ENCODE data around the gene LURAP1L. TPM values are rescaled to one million over a fixed set of nuclear protein-coding genes. Genes with fewer than 3 reads are reported as not detected.

Gene LURAP1L
- total and polyA plus RNA-seq, 2 donors = 1.4 to 6.8 TPM

DNA sequence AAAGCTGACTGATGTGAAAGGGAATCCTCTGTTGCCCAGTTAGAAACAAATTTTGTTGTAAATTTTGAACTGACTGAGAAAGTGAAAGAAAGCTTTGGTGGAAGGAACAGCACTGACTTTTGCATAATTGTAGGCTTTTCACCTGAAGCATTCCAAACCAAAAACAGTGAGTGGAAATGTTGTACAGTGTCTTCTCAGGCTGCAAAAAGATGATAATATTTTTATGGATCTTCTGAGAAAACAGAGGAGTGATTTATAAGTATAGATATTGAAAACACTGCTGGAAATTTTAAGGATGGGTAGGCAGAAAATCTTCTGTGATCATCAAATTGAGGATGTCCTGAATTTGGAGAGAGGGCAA lies 40.0 kb downstream of the LURAP1L start:
- DNase-seq (ENCODE audit: low read depth in 6 of 9, low spot score in 9 of 9) = no peak
- Histone ChIP-seq H3K36me3 (ENCODE audit: control insufficient read depth in 2 of 2, insufficient read depth in 2 of 2, low read length in 1 of 2) (no peaks in the 10 kb centered on the region), H3K4me1 (ENCODE audit: control insufficient read depth in 2 of 2, insufficient read depth in 2 of 2, low read length in 2 of 2) (no peaks in the 10 kb centered on the region)

DNA sequence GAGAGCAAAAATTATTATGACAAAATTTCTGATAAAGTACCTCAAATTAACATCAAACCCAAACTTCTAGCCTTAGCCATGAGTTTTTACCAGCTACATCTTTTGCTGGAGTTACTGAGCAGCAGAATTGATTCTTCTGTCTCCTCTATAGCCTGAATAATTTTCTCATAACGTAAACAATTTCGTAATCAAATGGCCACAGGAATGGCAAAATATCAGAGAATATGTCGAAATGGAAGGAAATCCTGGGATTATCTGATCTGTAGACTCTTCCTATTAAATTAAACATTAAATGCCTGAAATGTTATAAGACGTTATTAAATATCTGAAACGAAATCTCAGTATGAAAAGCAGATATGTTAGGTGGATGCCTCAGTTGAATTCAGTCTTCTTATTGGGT lies 41.1 kb downstream of the LURAP1L start:
- Histone ChIP-seq H3K4me1 (ENCODE audit: control insufficient read depth in 2 of 2, insufficient read depth in 2 of 2, low read length in 2 of 2) (no peaks in the 10 kb centered on the region), H3K4me3 (ENCODE audit: low read length in 2 of 2) (no peak overlapping the region), H3K27ac (ENCODE audit: low read depth in 1 of 2, low read length in 1 of 2) (no peak overlapping the region), H3K36me3 (ENCODE audit: control insufficient read depth in 2 of 2, insufficient read depth in 2 of 2, low read length in 1 of 2) (no peaks in the 10 kb centered on the region), H3K27me3 (ENCODE audit: control insufficient read depth in 2 of 2, insufficient read depth in 1 of 2, low read length in 1 of 2) (no peaks in the 10 kb centered on the region), H3K9me3 (ENCODE audit: control insufficient read depth in 2 of 2, insufficient read depth in 1 of 2, low read length in 1 of 2) (no peaks in the 10 kb centered on the region)
- DNase-seq (ENCODE audit: low read depth in 6 of 9, low spot score in 9 of 9) = no peak
- WGBS = 92% methylated on average over 5 of the region's 5 CpGs

More for the DNA sequence above, 40.0 kb downstream of the LURAP1L start:
- H3K27ac ChIP-seq (ENCODE audit: low read depth in 1 of 2, low read length in 1 of 2) = peak overlapping the region in 1 of 2 donors; percentile 12
- H3K4me3 ChIP-seq (ENCODE audit: low read length in 2 of 2) = no peak overlapping the region
- no peaks in the 10 kb centered on the region for H3K27me3 ChIP-seq (ENCODE audit: control insufficient read depth in 2 of 2, insufficient read depth in 1 of 2, low read length in 1 of 2)
- H3K9me3 ChIP-seq (ENCODE audit: control insufficient read depth in 2 of 2, insufficient read depth in 1 of 2, low read length in 1 of 2) = no peaks in the 10 kb centered on the region

DNA sequence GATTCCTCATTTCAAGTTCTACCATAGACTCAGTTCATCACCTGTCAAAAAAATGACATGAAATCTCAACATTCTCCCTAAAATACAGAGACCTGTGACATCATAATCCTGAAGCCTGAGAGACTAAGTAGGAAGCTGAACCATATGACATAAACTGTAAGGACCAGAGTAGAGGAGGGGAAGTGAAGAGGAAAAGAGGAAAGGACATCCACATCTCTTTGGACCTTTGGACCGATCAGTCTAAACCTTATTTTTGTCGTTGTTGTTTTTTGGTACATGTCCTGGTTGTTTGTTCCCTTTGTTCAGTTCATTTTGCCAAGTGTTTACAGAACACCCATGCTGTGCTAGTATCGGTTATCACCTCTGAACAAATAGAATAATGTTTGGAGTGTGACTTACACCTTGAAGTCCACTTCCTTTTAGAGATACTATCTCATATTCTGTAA lies 41.9 kb downstream of the LURAP1L start:
- H3K4me3 ChIP-seq (ENCODE audit: low read length in 2 of 2) = no peak overlapping the region
- H3K4me1 ChIP-seq (ENCODE audit: control insufficient read depth in 2 of 2, insufficient read depth in 2 of 2, low read length in 2 of 2) = no peaks in the 10 kb centered on the region
- H3K9me3 ChIP-seq (ENCODE audit: control insufficient read depth in 2 of 2, insufficient read depth in 1 of 2, low read length in 1 of 2) = no peaks in the 10 kb centered on the region
- H3K27me3 ChIP-seq (ENCODE audit: control insufficient read depth in 2 of 2, insufficient read depth in 1 of 2, low read length in 1 of 2) = no peaks in the 10 kb centered on the region
- H3K27ac ChIP-seq (ENCODE audit: low read depth in 1 of 2, low read length in 1 of 2) = no peak overlapping the region
- H3K36me3 ChIP-seq (ENCODE audit: control insufficient read depth in 2 of 2, insufficient read depth in 2 of 2, low read length in 1 of 2) = no peaks in the 10 kb centered on the region
- no peak for DNase-seq (ENCODE audit: low read depth in 6 of 9, low spot score in 9 of 9)
- 93% methylated on average over 3 of the region's 3 CpGs for WGBS

DNA sequence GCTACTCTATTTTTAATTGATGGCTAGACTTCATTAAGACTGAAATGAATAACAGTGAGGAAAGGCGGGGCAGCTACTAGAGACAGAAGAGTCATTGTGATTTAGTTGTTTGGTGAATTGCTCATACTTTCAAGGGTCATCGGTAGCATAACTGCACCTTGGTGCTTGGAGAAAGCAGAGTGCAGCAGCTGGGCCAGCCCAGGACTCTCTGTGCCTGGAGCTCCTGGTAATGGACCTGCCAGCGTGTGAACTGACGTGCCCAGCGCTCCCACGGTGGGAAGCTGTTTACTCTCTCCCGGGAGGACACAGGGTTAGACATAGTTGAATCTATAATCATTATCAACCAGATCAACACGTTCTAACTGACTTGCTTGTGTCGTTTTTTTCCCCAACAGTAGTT lies 42.9 kb downstream of the LURAP1L start:
- no peaks in the 10 kb centered on the region for H3K36me3 ChIP-seq (ENCODE audit: control insufficient read depth in 2 of 2, insufficient read depth in 2 of 2, low read length in 1 of 2)
- no peak for DNase-seq (ENCODE audit: low read depth in 6 of 9, low spot score in 9 of 9)
- no peak overlapping the region for H3K27ac ChIP-seq (ENCODE audit: low read depth in 1 of 2, low read length in 1 of 2)
- H3K4me1 ChIP-seq (ENCODE audit: control insufficient read depth in 2 of 2, insufficient read depth in 2 of 2, low read length in 2 of 2) = no peaks in the 10 kb centered on the region
- H3K27me3 ChIP-seq (ENCODE audit: control insufficient read depth in 2 of 2, insufficient read depth in 1 of 2, low read length in 1 of 2) = no peaks in the 10 kb centered on the region
- no peaks in the 10 kb centered on the region for H3K9me3 ChIP-seq (ENCODE audit: control insufficient read depth in 2 of 2, insufficient read depth in 1 of 2, low read length in 1 of 2)
- WGBS = 93% methylated on average over 9 of the region's 9 CpGs
- H3K4me3 ChIP-seq (ENCODE audit: low read length in 2 of 2) = no peak overlapping the region

DNA sequence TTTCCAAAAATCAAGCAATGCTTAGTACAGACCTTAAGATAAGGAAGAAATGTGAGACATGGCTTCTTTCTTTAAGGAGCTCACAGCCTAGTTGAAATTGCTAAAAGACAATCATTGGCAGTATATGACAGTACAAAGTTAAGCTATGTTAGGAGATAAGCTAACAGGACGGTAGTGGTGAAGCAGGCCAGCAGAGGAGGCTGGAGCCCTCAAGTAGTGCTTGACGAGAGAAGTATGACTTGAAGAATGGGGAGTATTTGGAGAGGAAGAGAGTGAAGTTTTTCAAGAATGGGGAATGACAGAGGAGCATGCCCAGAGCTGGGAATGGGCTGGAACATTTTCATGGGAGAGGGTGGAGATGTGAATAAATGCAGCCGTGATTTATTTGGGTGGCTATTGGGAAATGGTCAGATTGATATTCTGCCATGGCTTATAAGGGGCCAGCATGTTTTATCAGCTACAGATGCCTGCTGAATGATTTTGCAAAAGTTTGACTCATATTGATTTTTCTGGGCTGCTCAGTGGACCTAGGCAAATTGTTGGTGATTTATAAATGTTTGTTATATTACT lies 43.7 kb downstream of the LURAP1L start:
- no peak for DNase-seq (ENCODE audit: low read depth in 6 of 9, low spot score in 9 of 9)
- H3K9me3 ChIP-seq (ENCODE audit: control insufficient read depth in 2 of 2, insufficient read depth in 1 of 2, low read length in 1 of 2) = no peaks in the 10 kb centered on the region
- H3K27ac ChIP-seq (ENCODE audit: low read depth in 1 of 2, low read length in 1 of 2) = no peak overlapping the region
- no peaks in the 10 kb centered on the region for H3K4me1 ChIP-seq (ENCODE audit: control insufficient read depth in 2 of 2, insufficient read depth in 2 of 2, low read length in 2 of 2)
- H3K36me3 ChIP-seq (ENCODE audit: control insufficient read depth in 2 of 2, insufficient read depth in 2 of 2, low read length in 1 of 2) = no peaks in the 10 kb centered on the region
- no peaks in the 10 kb centered on the region for H3K27me3 ChIP-seq (ENCODE audit: control insufficient read depth in 2 of 2, insufficient read depth in 1 of 2, low read length in 1 of 2)
- 78% methylated on average over 3 of the region's 3 CpGs for WGBS
- H3K4me3 ChIP-seq (ENCODE audit: low read length in 2 of 2) = no peak overlapping the region

DNA sequence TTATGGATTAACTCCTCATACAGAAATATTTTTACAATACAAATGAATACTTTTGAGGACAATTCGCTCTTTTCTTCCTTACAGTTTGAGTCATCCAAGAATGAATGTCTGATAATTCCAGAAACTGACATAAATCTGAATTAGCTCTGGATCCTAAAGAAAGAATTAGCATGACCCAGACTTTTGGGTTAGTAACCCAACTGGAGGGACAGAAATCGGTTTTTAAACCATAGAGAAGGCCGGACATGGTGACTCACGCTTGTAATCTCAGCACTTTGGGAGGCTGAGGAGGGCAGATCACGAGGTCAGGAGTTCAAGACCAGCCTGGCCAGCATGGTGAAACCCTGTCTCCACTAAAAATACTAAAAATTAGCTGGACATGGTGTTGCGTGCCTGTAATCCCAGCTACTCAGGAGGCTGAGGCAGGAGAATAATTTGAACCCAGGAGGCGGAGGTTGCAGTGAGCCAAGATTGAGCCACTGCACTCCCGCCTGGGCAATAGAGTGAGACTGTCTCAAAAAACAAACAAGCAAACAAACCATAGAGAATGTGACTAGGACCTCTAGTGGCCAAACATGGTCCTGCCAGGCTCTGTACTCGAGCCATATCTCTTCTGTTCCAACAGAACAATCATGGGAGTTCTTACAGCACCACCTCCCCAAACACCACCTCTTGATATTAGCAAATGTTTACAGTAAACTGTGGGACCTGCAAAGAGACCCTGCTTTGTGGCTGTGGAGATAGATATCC lies 44.8 kb downstream of the LURAP1L start:
- H3K4me1 ChIP-seq (ENCODE audit: control insufficient read depth in 2 of 2, insufficient read depth in 2 of 2, low read length in 2 of 2) = no peaks in the 10 kb centered on the region
- H3K27me3 ChIP-seq (ENCODE audit: control insufficient read depth in 2 of 2, insufficient read depth in 1 of 2, low read length in 1 of 2) = no peaks in the 10 kb centered on the region
- 88% methylated on average over 9 of the region's 9 CpGs for WGBS
- no peak for DNase-seq (ENCODE audit: low read depth in 6 of 9, low spot score in 9 of 9)
- no peaks in the 10 kb centered on the region for H3K36me3 ChIP-seq (ENCODE audit: control insufficient read depth in 2 of 2, insufficient read depth in 2 of 2, low read length in 1 of 2)
- H3K27ac ChIP-seq (ENCODE audit: low read depth in 1 of 2, low read length in 1 of 2) = no peak overlapping the region
- H3K4me3 ChIP-seq (ENCODE audit: low read length in 2 of 2) = no peak overlapping the region
- H3K9me3 ChIP-seq (ENCODE audit: control insufficient read depth in 2 of 2, insufficient read depth in 1 of 2, low read length in 1 of 2) = no peaks in the 10 kb centered on the region

DNA sequence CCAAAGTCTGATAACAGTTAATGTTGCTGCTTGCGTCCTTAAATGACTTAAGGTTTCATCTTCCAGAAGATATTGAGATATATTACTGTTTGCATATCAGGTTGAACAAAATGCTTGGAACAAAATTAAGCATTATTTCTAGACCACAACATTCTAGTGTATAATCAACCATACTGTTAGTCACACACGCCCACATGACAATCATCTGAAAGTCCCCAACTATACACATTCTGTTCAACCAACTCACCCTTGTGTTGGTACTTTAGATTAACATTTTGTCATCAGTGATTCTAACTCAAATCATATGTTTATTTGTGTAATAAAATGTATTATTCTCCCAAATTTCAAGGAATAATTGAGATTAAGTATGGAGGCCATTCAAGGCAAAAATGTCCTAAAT lies 47.3 kb downstream of the LURAP1L start:
- Histone ChIP-seq H3K4me1 (ENCODE audit: control insufficient read depth in 2 of 2, insufficient read depth in 2 of 2, low read length in 2 of 2) (no peaks in the 10 kb centered on the region), H3K4me3 (ENCODE audit: low read length in 2 of 2) (no peak overlapping the region), H3K36me3 (ENCODE audit: control insufficient read depth in 2 of 2, insufficient read depth in 2 of 2, low read length in 1 of 2) (no peaks in the 10 kb centered on the region), H3K9me3 (ENCODE audit: control insufficient read depth in 2 of 2, insufficient read depth in 1 of 2, low read length in 1 of 2) (no peaks in the 10 kb centered on the region), H3K27me3 (ENCODE audit: control insufficient read depth in 2 of 2, insufficient read depth in 1 of 2, low read length in 1 of 2) (no peaks in the 10 kb centered on the region), H3K27ac (ENCODE audit: low read depth in 1 of 2, low read length in 1 of 2) (no peak overlapping the region)
- WGBS = 92% methylated on average over 2 of the region's 2 CpGs
- DNase-seq (ENCODE audit: low read depth in 6 of 9, low spot score in 9 of 9) = no peak

DNA sequence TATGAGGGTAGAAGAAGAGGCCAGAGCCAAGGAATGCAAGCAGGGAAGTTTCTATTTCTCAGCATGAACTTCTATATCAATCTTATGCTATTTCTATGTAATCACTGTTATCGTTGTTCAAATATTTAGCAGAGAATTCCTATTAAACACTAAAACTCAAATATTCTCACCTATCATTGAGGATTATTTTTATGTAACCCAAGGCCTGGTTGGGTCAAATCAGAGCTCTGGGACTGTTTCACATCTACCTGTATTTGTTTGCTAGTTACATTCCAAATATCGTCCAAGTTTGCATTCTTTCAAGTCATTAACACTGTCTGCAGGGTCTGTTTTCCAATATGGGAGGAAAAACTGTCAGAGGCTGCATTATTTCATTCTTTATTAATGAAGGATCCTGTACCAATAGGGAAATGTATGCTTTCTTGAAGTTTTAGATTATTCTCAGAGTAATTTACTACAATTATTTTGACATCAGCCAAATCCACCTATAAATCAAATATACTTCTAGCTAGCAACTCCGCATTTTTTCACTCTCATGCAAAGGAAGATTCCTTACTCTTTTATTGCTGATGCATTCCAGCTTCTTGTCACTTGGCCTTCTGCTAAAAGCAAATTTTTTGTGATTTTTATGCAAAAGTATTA lies 52.2 kb downstream of the LURAP1L start:
- 93% methylated on average over 3 of the region's 3 CpGs for WGBS

DNA sequence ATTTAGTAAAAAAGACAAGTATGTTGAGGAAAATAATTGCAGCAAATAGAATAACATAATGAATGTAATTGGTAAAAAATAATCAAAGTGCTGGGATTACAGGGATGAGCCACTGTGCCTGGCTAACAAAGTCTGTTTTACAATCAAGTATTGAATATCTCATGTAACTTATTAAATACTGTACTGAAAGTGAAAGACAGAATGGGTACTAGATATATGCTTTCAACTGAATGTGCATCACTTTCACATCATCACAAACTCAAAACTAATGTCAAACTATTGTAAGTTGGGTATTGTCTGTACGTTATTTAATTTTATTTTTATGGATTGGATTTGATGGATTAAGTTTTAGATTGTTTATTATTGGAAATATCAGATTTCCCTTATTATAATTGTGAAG lies 58.9 kb downstream of the LURAP1L start:
- no peaks in the 10 kb centered on the region for H3K9me3 ChIP-seq (ENCODE audit: control insufficient read depth in 2 of 2, insufficient read depth in 1 of 2, low read length in 1 of 2)
- H3K4me3 ChIP-seq (ENCODE audit: low read length in 2 of 2) = no peak overlapping the region
- 91% methylated on average over 1 of the region's 1 CpG for WGBS
- no peak overlapping the region for H3K27ac ChIP-seq (ENCODE audit: low read depth in 1 of 2, low read length in 1 of 2)
- no peaks in the 10 kb centered on the region for H3K27me3 ChIP-seq (ENCODE audit: control insufficient read depth in 2 of 2, insufficient read depth in 1 of 2, low read length in 1 of 2)
- DNase-seq (ENCODE audit: low read depth in 6 of 9, low spot score in 9 of 9) = no peak
- H3K4me1 ChIP-seq (ENCODE audit: control insufficient read depth in 2 of 2, insufficient read depth in 2 of 2, low read length in 2 of 2) = no peaks in the 10 kb centered on the region
- H3K36me3 ChIP-seq (ENCODE audit: control insufficient read depth in 2 of 2, insufficient read depth in 2 of 2, low read length in 1 of 2) = no peaks in the 10 kb centered on the region

More for the DNA sequence above, 52.2 kb downstream of the LURAP1L start:
- H3K4me1 ChIP-seq (ENCODE audit: control insufficient read depth in 2 of 2, insufficient read depth in 2 of 2, low read length in 2 of 2) = no peaks in the 10 kb centered on the region
- H3K9me3 ChIP-seq (ENCODE audit: control insufficient read depth in 2 of 2, insufficient read depth in 1 of 2, low read length in 1 of 2) = no peaks in the 10 kb centered on the region
- no peak overlapping the region for H3K4me3 ChIP-seq (ENCODE audit: low read length in 2 of 2)
- no peaks in the 10 kb centered on the region for H3K27me3 ChIP-seq (ENCODE audit: control insufficient read depth in 2 of 2, insufficient read depth in 1 of 2, low read length in 1 of 2)
- H3K27ac ChIP-seq (ENCODE audit: low read depth in 1 of 2, low read length in 1 of 2) = no peak overlapping the region
- DNase-seq (ENCODE audit: low read depth in 6 of 9, low spot score in 9 of 9) = no peak
- no peaks in the 10 kb centered on the region for H3K36me3 ChIP-seq (ENCODE audit: control insufficient read depth in 2 of 2, insufficient read depth in 2 of 2, low read length in 1 of 2)

Data from thymus (tissue), 11 donors.